ENCODE measurements around the gene VEZF1.

Gene VEZF1

GRCh38 chr17:57938061-57938502 is 50.0 kb downstream of the VEZF1 start:
- Histone ChIP-seq H3K4me3 (ENCODE audit: low read length in 2 of 2) (peak overlapping the region in 1 of 2 donors; percentile 4), H3K9me3 (ENCODE audit: control insufficient read depth in 2 of 2, low read length in 2 of 2) (no peaks in the 10 kb centered on the region), H3K27me3 (ENCODE audit: control insufficient read depth in 1 of 2, insufficient read depth in 2 of 2, low read length in 2 of 2) (no peaks in the 10 kb centered on the region), H3K36me3 (ENCODE audit: control insufficient read depth in 2 of 2, insufficient read depth in 2 of 2, low read length in 2 of 2) (no peaks in the 10 kb centered on the region), H3K27ac (ENCODE audit: low read length) (peak overlapping the region; percentile 99), H3K4me1 (ENCODE audit: control insufficient read depth, insufficient read depth, low read length) (peaks cover 92% of the 10 kb centered on the region), H3K9ac (ENCODE audit: low read length in 2 of 2) (peak overlapping the region; percentile 35 to 47)

- no peaks in the 10 kb centered on the region for H3K27me3 ChIP-seq (ENCODE audit: control insufficient read depth in 1 of 2, insufficient read depth in 2 of 2, low read length in 2 of 2)
- no peaks in the 10 kb centered on the region for H3K36me3 ChIP-seq (ENCODE audit: control insufficient read depth in 2 of 2, insufficient read depth in 2 of 2, low read length in 2 of 2)
- peaks cover 92% of the 10 kb centered on the region for H3K4me1 ChIP-seq (ENCODE audit: control insufficient read depth, insufficient read depth, low read length)
- no peak overlapping the region for H3K4me3 ChIP-seq (ENCODE audit: low read length in 2 of 2)
- H3K9me3 ChIP-seq (ENCODE audit: control insufficient read depth in 2 of 2, low read length in 2 of 2), result no peaks in the 10 kb centered on the region
- no peak overlapping the region for H3K9ac ChIP-seq (ENCODE audit: low read length in 2 of 2)
- peak overlapping the region; percentile 99 for H3K27ac ChIP-seq (ENCODE audit: low read length)
Measured at GRCh38 chr17:57937492-57937891, 50.6 kb downstream of the VEZF1 start.

GRCh38 chr17:57935833-57936807 is 51.9 kb downstream of the VEZF1 start:
- no peaks in the 10 kb centered on the region for H3K27me3 ChIP-seq (ENCODE audit: control insufficient read depth in 1 of 2, insufficient read depth in 2 of 2, low read length in 2 of 2)
- peak overlapping the region; percentile 99 for H3K27ac ChIP-seq (ENCODE audit: low read length)
- peak overlapping the region; percentile 67 to 76 for H3K9ac ChIP-seq (ENCODE audit: low read length in 2 of 2)
- peak overlapping the region; percentile 28 to 59 for H3K4me3 ChIP-seq (ENCODE audit: low read length in 2 of 2)
- no peaks in the 10 kb centered on the region for H3K9me3 ChIP-seq (ENCODE audit: control insufficient read depth in 2 of 2, low read length in 2 of 2)
- no peaks in the 10 kb centered on the region for H3K36me3 ChIP-seq (ENCODE audit: control insufficient read depth in 2 of 2, insufficient read depth in 2 of 2, low read length in 2 of 2)
- peaks cover 90% of the 10 kb centered on the region for H3K4me1 ChIP-seq (ENCODE audit: control insufficient read depth, insufficient read depth, low read length)

- H3K36me3 ChIP-seq (ENCODE audit: control insufficient read depth in 2 of 2, insufficient read depth in 2 of 2, low read length in 2 of 2), result no peaks in the 10 kb centered on the region
- peak overlapping the region in 1 of 2 donors; percentile 13 for H3K9ac ChIP-seq (ENCODE audit: low read length in 2 of 2)
- peaks cover 92% of the 10 kb centered on the region for H3K4me1 ChIP-seq (ENCODE audit: control insufficient read depth, insufficient read depth, low read length)
- H3K4me3 ChIP-seq (ENCODE audit: low read length in 2 of 2), result no peak overlapping the region
- H3K9me3 ChIP-seq (ENCODE audit: control insufficient read depth in 2 of 2, low read length in 2 of 2), result no peaks in the 10 kb centered on the region
- H3K27me3 ChIP-seq (ENCODE audit: control insufficient read depth in 1 of 2, insufficient read depth in 2 of 2, low read length in 2 of 2), result no peaks in the 10 kb centered on the region
- H3K27ac ChIP-seq (ENCODE audit: low read length), result peak overlapping the region; percentile 74
Measured at GRCh38 chr17:57931488-57932137, 56.4 kb downstream of the VEZF1 start.

GRCh38 chr17:57930239-57930638 is 57.8 kb downstream of the VEZF1 start:
- H3K9ac ChIP-seq (ENCODE audit: low read length in 2 of 2), result peak overlapping the region; percentile 5 to 42
- H3K4me3 ChIP-seq (ENCODE audit: low read length in 2 of 2), result no peak overlapping the region
- H3K4me1 ChIP-seq (ENCODE audit: control insufficient read depth, insufficient read depth, low read length), result peaks cover 92% of the 10 kb centered on the region
- H3K36me3 ChIP-seq (ENCODE audit: control insufficient read depth in 2 of 2, insufficient read depth in 2 of 2, low read length in 2 of 2), result no peaks in the 10 kb centered on the region
- H3K9me3 ChIP-seq (ENCODE audit: control insufficient read depth in 2 of 2, low read length in 2 of 2), result no peaks in the 10 kb centered on the region
- peak overlapping the region; percentile 74 for H3K27ac ChIP-seq (ENCODE audit: low read length)
- no peaks in the 10 kb centered on the region for H3K27me3 ChIP-seq (ENCODE audit: control insufficient read depth in 1 of 2, insufficient read depth in 2 of 2, low read length in 2 of 2)

- Histone ChIP-seq H3K9me3 (ENCODE audit: control insufficient read depth in 2 of 2, low read length in 2 of 2) (no peaks in the 10 kb centered on the region), H3K4me3 (ENCODE audit: low read length in 2 of 2) (no peak overlapping the region), H3K27ac (ENCODE audit: low read length) (peak overlapping the region; percentile 74), H3K27me3 (ENCODE audit: control insufficient read depth in 1 of 2, insufficient read depth in 2 of 2, low read length in 2 of 2) (no peaks in the 10 kb centered on the region), H3K9ac (ENCODE audit: low read length in 2 of 2) (no peak overlapping the region), H3K4me1 (ENCODE audit: control insufficient read depth, insufficient read depth, low read length) (peaks cover 92% of the 10 kb centered on the region), H3K36me3 (ENCODE audit: control insufficient read depth in 2 of 2, insufficient read depth in 2 of 2, low read length in 2 of 2) (no peaks in the 10 kb centered on the region)
Measured at GRCh38 chr17:57929386-57929785, 58.7 kb downstream of the VEZF1 start.

- H3K27ac ChIP-seq (ENCODE audit: low read length), result peak overlapping the region; percentile 74
- no peaks in the 10 kb centered on the region for H3K9me3 ChIP-seq (ENCODE audit: control insufficient read depth in 2 of 2, low read length in 2 of 2)
- H3K4me3 ChIP-seq (ENCODE audit: low read length in 2 of 2), result no peak overlapping the region
- H3K36me3 ChIP-seq (ENCODE audit: control insufficient read depth in 2 of 2, insufficient read depth in 2 of 2, low read length in 2 of 2), result no peaks in the 10 kb centered on the region
- H3K9ac ChIP-seq (ENCODE audit: low read length in 2 of 2), result no peak overlapping the region
- peaks cover 93% of the 10 kb centered on the region for H3K4me1 ChIP-seq (ENCODE audit: control insufficient read depth, insufficient read depth, low read length)
- no peaks in the 10 kb centered on the region for H3K27me3 ChIP-seq (ENCODE audit: control insufficient read depth in 1 of 2, insufficient read depth in 2 of 2, low read length in 2 of 2)
Measured at GRCh38 chr17:57928928-57929327, 59.1 kb downstream of the VEZF1 start.

- no peaks in the 10 kb centered on the region for H3K9me3 ChIP-seq (ENCODE audit: control insufficient read depth in 2 of 2, low read length in 2 of 2)
- peaks cover 0 to 2% of the 10 kb centered on the region in 2 donors for H3K36me3 ChIP-seq (ENCODE audit: control insufficient read depth in 2 of 2, insufficient read depth in 2 of 2, low read length in 2 of 2)
- peak overlapping the region; percentile 80 for H3K27ac ChIP-seq (ENCODE audit: low read length)
- peak overlapping the region; percentile 24 to 58 for H3K9ac ChIP-seq (ENCODE audit: low read length in 2 of 2)
- peaks cover 92% of the 10 kb centered on the region for H3K4me1 ChIP-seq (ENCODE audit: control insufficient read depth, insufficient read depth, low read length)
- H3K27me3 ChIP-seq (ENCODE audit: control insufficient read depth in 1 of 2, insufficient read depth in 2 of 2, low read length in 2 of 2), result no peaks in the 10 kb centered on the region
- H3K4me3 ChIP-seq (ENCODE audit: low read length in 2 of 2), result peak overlapping the region in 1 of 2 donors; percentile 29
Measured at GRCh38 chr17:57927048-57927723, 60.9 kb downstream of the VEZF1 start.

GRCh38 chr17:57926723-57927047 is 61.4 kb downstream of the VEZF1 start:
- Histone ChIP-seq H3K4me1 (ENCODE audit: control insufficient read depth, insufficient read depth, low read length) (peaks cover 92% of the 10 kb centered on the region), H3K9me3 (ENCODE audit: control insufficient read depth in 2 of 2, low read length in 2 of 2) (no peaks in the 10 kb centered on the region), H3K27me3 (ENCODE audit: control insufficient read depth in 1 of 2, insufficient read depth in 2 of 2, low read length in 2 of 2) (no peaks in the 10 kb centered on the region), H3K27ac (ENCODE audit: low read length) (peak overlapping the region; percentile 80), H3K9ac (ENCODE audit: low read length in 2 of 2) (peak overlapping the region; percentile 24 to 58), H3K36me3 (ENCODE audit: control insufficient read depth in 2 of 2, insufficient read depth in 2 of 2, low read length in 2 of 2) (peaks cover 0 to 2% of the 10 kb centered on the region in 2 donors), H3K4me3 (ENCODE audit: low read length in 2 of 2) (no peak overlapping the region)

GRCh38 chr17:57925361-57925990 is 62.6 kb downstream of the VEZF1 start:
- Histone ChIP-seq H3K36me3 (ENCODE audit: control insufficient read depth in 2 of 2, insufficient read depth in 2 of 2, low read length in 2 of 2) (peaks cover 0 to 2% of the 10 kb centered on the region in 2 donors), H3K4me1 (ENCODE audit: control insufficient read depth, insufficient read depth, low read length) (peaks cover 92% of the 10 kb centered on the region), H3K4me3 (ENCODE audit: low read length in 2 of 2) (peak overlapping the region; percentile 8 to 9), H3K27me3 (ENCODE audit: control insufficient read depth in 1 of 2, insufficient read depth in 2 of 2, low read length in 2 of 2) (no peaks in the 10 kb centered on the region), H3K27ac (ENCODE audit: low read length) (peak overlapping the region; percentile 98), H3K9me3 (ENCODE audit: control insufficient read depth in 2 of 2, low read length in 2 of 2) (no peaks in the 10 kb centered on the region), H3K9ac (ENCODE audit: low read length in 2 of 2) (peak overlapping the region; percentile 13 to 56)
